Neural cell (in vitro differentiated cells): ENCODE results near the gene FBXO8. TPM values are rescaled to one million over a fixed set of nuclear protein-coding genes. Genes with fewer than 3 reads are reported as not detected.

ENCODE experiments used
- H2AFZ ChIP-seq: fragments of 200-600, 300-800 bp; sonication (generic), shearing (Covaris generic); 2 replicates; pipeline ENCODE4 v1.6.0; 2014; ENCODE audit warnings: low read depth, mild to moderate bottlenecking, antibody characterized with exemption, low read length, moderate library complexity
- H3F3A ChIP-seq: fragments of 200-600 bp; shearing (Covaris generic); 2 replicates; pipeline ENCODE4 v1.6.1; 2016; ENCODE audit warnings: mild to moderate bottlenecking, moderate library complexity, mixed read lengths, antibody characterized with exemption, low read length; ENCODE audit not compliant: insufficient read depth, poor library complexity, severe bottlenecking
- H3K27ac ChIP-seq: fragments of 200-600, 300-800 bp; sonication (generic), shearing (Covaris generic); 2 replicates; pipeline ENCODE4 v1.5.1; 2014; ENCODE audit warnings: mild to moderate bottlenecking, low read length, moderate library complexity
- H3K27me3 ChIP-seq: fragments of 300-800, 200-600 bp; sonication (generic), shearing (Covaris generic); 2 replicates; pipeline ENCODE4 v1.6.0; 2014; ENCODE audit warnings: mild to moderate bottlenecking, low read depth, low read length, moderate library complexity; ENCODE audit not compliant: insufficient read depth
- H3K36me3 ChIP-seq: fragments of 300-800, 200-600 bp; sonication (generic), shearing (Covaris generic); 2 replicates; pipeline ENCODE4 v1.5.1; 2014; ENCODE audit warnings: mild to moderate bottlenecking, antibody characterized with exemption, low read length, moderate library complexity; ENCODE audit not compliant: insufficient read depth
- H3K4me2 ChIP-seq: fragments of 300-800, 200-600 bp; sonication (generic), shearing (Covaris generic); 2 replicates; pipeline ENCODE4 v1.6.0; 2014; ENCODE audit warnings: mild to moderate bottlenecking, low read length
- H3K4me3 ChIP-seq: fragments of 300-800, 200-600 bp; sonication (generic), shearing (Covaris generic); 2 replicates; pipeline ENCODE4 v1.5.1; 2014; ENCODE audit warnings: mild to moderate bottlenecking, low read length, moderate library complexity
- H3K79me2 ChIP-seq: fragments of 200-600 bp; shearing (Covaris generic); replicated peaks from 2 replicates; pipeline ENCODE4 v1.6.0; 2014; ENCODE audit warnings: mild to moderate bottlenecking, low read length, moderate library complexity; ENCODE audit not compliant: insufficient read depth
- H3K9ac ChIP-seq: fragments of 300-800, 200-600 bp; sonication (generic), shearing (Covaris generic); 2 replicates; pipeline ENCODE4 v1.6.1; 2016; ENCODE audit warnings: mild to moderate bottlenecking, low read length, mixed read lengths
- H3K9me2 ChIP-seq: fragments of 200-600 bp; shearing (Covaris generic); 2 replicates; pipeline ENCODE4 v1.6.1; 2016; ENCODE audit warnings: mild to moderate bottlenecking, low read length, mixed read lengths; ENCODE audit not compliant: insufficient read depth
- H3K9me3 ChIP-seq: fragments of 200-600, 300-800 bp; sonication (generic), shearing (Covaris generic); 2 replicates; pipeline ENCODE4 v1.6.1; 2016; ENCODE audit warnings: mild to moderate bottlenecking, mixed run types, low read length, moderate library complexity, mixed read lengths
- H4K20me1 ChIP-seq: fragments of 200-600 bp; shearing (Covaris generic); 2 replicates; pipeline ENCODE4 v1.6.1; 2016; ENCODE audit warnings: mild to moderate bottlenecking, mixed run types; ENCODE audit not compliant: insufficient read depth
- CTCF ChIP-seq: fragments of 450-650 bp; IDR thresholded peaks from 2 replicates; pipeline ENCODE4 v1.5.1; 2014; ENCODE audit warnings: antibody characterized with exemption, mild to moderate bottlenecking, moderate library complexity; ENCODE audit not compliant: poor library complexity, severe bottlenecking
- EP300 ChIP-seq: fragments of 450-650 bp; conservative IDR thresholded peaks from 2 replicates; pipeline ENCODE4 v1.6.1; 2014; ENCODE audit warnings: antibody characterized with exemption, mild to moderate bottlenecking, moderate library complexity; ENCODE audit not compliant: poor library complexity, severe bottlenecking
- EZH2 ChIP-seq: fragments of 200-600, 300-800 bp; shearing (Covaris generic), sonication (generic); IDR thresholded peaks from 2 replicates; pipeline ENCODE4 v1.6.1; 2014; ENCODE audit warnings: antibody characterized with exemption, low read length, borderline replicate concordance, mild to moderate bottlenecking; ENCODE audit not compliant: insufficient read depth, poor library complexity, severe bottlenecking
- MXI1 ChIP-seq: fragments of 450-650 bp; conservative IDR thresholded peaks from 2 replicates; pipeline ENCODE4 v1.6.1; 2014; ENCODE audit warnings: antibody characterized with exemption, mild to moderate bottlenecking; ENCODE audit not compliant: poor library complexity, severe bottlenecking
- POLR2AphosphoS5 ChIP-seq: IDR thresholded peaks from 2 replicates; pipeline ENCODE4 v1.6.1; 2012
- RAD21 ChIP-seq: fragments of 450-650 bp; conservative IDR thresholded peaks from 2 replicates; pipeline ENCODE4 v1.6.1; 2014; ENCODE audit warnings: antibody characterized with exemption, mild to moderate bottlenecking, moderate library complexity
- REST ChIP-seq: IDR thresholded peaks from 2 replicates; pipeline ENCODE4 v1.6.1; 2012; ENCODE audit warnings: borderline replicate concordance
- SMC3 ChIP-seq: fragments of 450-650 bp; conservative IDR thresholded peaks from 2 replicates; pipeline ENCODE4 v1.6.1; 2014; ENCODE audit warnings: antibody characterized with exemption, mild to moderate bottlenecking, moderate library complexity; ENCODE audit not compliant: poor library complexity
- TAF1 ChIP-seq: IDR thresholded peaks from 2 replicates; pipeline ENCODE4 v1.6.1; 2012; ENCODE audit warnings: low read depth
- polyA plus RNA-seq: library from polyadenylated mRNA; depleted of rRNA; stranded (reverse); fragments of >200 nt; gene quantifications from 2 replicates; pipeline ENCODE4 v1.2.3, GENCODE V29; 2014

FBXO8 gene
- polyA plus RNA-seq, 1 donor from 2014 or later = 29.3 TPM

- Histone ChIP-seq H3K79me2 (no peaks in the 10 kb centered on the region), H3K4me2 (no peak overlapping the region), H2AFZ (no peak overlapping the region), H3F3A (no peaks in the 10 kb centered on the region), H3K9ac (no peak overlapping the region), H3K9me3 (no peaks in the 10 kb centered on the region), H3K27ac (no peak overlapping the region), H4K20me1 (no peaks in the 10 kb centered on the region), H3K9me2 (no peaks in the 10 kb centered on the region), H3K27me3 (no peaks in the 10 kb centered on the region), H3K4me3 (no peak overlapping the region), H3K36me3 (no peaks in the 10 kb centered on the region)
- no peak for TF ChIP-seq TAF1
- TF ChIP-seq EP300 = no peak
- no peak for TF ChIP-seq EZH2
- no peak for TF ChIP-seq CTCF
- TF ChIP-seq RAD21 = no peak
- no peak for TF ChIP-seq MXI1
- TF ChIP-seq POLR2AphosphoS5 = no peak
- no peak for TF ChIP-seq SMC3
- TF ChIP-seq REST = no peak
Measured at GRCh38 chr4:174324725-174325124, 41.3 kb upstream of the FBXO8 start.

- TF ChIP-seq POLR2AphosphoS5 = no peak
- Histone ChIP-seq H3F3A (no peaks in the 10 kb centered on the region), H3K4me3 (no peak overlapping the region), H3K27ac (no peak overlapping the region), H3K9ac (no peak overlapping the region), H3K9me2 (no peaks in the 10 kb centered on the region), H2AFZ (no peak overlapping the region), H3K9me3 (no peaks in the 10 kb centered on the region), H3K36me3 (no peaks in the 10 kb centered on the region), H3K27me3 (no peaks in the 10 kb centered on the region), H3K4me2 (no peak overlapping the region), H4K20me1 (no peaks in the 10 kb centered on the region), H3K79me2 (no peaks in the 10 kb centered on the region)
Measured at GRCh38 chr4:174324236-174324635, 40.8 kb upstream of the FBXO8 start.
